Left renal cortex interstitium (tissue), 4 donors: ENCODE measurements around the gene F7. TPM values are rescaled to one million over a fixed set of nuclear protein-coding genes. Genes with fewer than 3 reads are reported as not detected.

ENCODE experiments used
- DNase-seq, 4 donors: peaks; one replicate each; pipeline ENCODE4 v3.0.0-alpha.2; 2013; ENCODE audit warnings: low read depth in 4 of 4, low spot score in 2 of 4, missing footprints in 1 of 4
- polyA plus RNA-seq, 4 donors: library from polyadenylated mRNA; unstranded; fragments of 120-200 nt; gene quantifications; one replicate each; pipeline ENCODE4 v1.2.1, GENCODE V29; 2013; ENCODE audit not compliant: insufficient read length in 4 of 4

The F7 gene
- polyA plus RNA-seq, 4 donors = 1.8 to 4.3 (median 4.1) TPM

DNA sequence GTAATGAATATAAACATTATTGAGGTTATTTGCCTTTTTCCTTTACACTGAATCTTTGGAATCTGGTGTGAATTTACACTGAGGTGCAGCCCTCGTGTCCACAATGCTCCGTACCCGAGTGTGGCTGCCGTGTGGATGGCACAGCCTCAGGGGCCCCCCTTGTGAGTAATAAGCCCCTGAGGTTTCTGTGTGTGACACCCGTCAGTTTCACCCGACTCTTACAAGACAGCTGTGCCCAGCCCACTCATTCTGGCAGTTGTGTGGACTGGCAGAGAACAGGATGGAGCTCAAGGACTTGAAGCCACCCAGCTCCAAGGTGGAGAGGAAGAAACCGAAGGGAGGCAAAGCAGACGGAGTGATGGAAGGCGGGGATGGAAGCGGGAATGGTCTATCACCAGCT is 60.7 kb downstream of the F7 start:
- DNase-seq = no peak

- no peak for DNase-seq
These were observed 61.1 kb downstream of the F7 start for GRCh38 chr13:113166681-113167080.

DNA sequence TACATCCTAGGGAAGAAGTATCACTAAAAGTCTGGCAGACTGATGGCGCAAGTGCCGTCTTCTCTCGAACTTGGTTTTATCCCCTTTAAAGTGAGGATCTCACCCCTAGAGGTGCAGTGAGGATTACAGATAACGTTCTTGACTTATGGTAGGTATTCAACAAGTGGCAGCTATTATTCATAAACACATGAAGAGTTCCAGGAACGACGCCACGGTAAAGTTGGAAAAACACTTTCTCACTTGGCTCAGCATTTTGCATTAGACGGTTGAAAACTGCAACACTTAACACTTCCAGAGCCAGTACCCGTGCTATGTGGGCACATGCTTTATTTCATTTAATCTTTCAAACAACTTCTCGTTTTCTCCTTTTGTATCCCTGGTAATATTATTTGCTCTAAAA is 61.6 kb downstream of the F7 start:
- no peak for DNase-seq

DNA sequence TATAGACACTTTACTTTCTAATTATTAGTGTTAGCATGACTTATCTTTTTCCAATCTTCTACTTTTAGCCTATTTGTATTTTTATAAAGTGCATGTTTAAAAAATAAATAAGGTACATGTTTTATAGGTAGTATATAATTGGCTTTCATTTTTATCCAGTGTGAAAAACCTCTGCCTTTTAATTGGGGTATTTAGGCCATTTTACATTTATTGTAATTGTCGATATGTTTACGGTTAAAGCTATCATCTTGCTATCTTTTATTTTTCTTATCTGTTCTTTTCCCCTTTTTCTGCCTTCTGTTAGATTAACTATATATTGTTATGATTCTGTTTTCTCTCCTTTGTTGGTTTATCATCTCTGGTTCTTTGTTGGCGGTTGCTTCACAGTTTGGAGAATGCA is 62.0 kb downstream of the F7 start:
- no peak for DNase-seq

DNA sequence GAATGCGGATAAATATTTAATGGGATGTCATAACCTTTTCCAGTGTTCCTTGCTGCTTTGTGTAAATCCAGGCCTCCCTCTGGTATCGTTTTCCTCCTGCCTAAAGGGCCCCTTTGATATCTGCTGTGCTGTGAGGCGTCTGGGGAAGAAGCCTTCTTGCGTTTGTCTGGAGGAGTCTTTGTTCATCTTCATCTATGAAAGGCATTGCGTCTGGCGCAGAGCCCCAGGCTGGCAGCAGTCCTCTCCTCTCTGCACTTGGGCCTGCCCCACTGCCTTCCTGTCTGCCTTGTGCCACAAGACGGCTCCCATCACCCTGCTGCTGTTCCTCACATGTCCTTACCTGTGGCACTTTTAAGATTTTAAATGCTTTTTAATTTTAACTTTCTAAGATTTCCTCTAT is 62.6 kb downstream of the F7 start:
- DNase-seq = no peak

GRCh38 chr13:113169277-113170272 is 64.0 kb downstream of the F7 start:
- no peak for DNase-seq

Other genes starting within 250 kb of the F7 start
- 10 to 100 TPM; 23.3 to 45.1 (median 38.1) TPM for gene MCF2L, start 136.6 kb upstream of the F7 start, polyA plus RNA-seq
- 10 to 100 TPM; 21.8 to 23.4 (median 22.4) TPM for gene F10, start 17.0 kb downstream of the F7 start, polyA plus RNA-seq
- 1 to 10 TPM in 3 of 4 donors, under 1 TPM in 1; 0.86 to 3.9 (median 2.4) TPM for gene PROZ, start 52.9 kb downstream of the F7 start, polyA plus RNA-seq
- 10 to 100 TPM; 47.9 to 72.3 (median 64.1) TPM for gene PCID2, start 102.9 kb downstream of the F7 start, polyA plus RNA-seq
- 10 to 100 TPM; 68.9 to 91.5 (median 83.5) TPM for gene CUL4A, start 103.8 kb downstream of the F7 start, polyA plus RNA-seq
- 100 to 1,000 TPM; 174 to 193 (median 182) TPM for gene LAMP1, start 191.4 kb downstream of the F7 start, polyA plus RNA-seq